HG03280 (cell line): Measurements from ENCODE around the gene COL4A4.

Experiments
- ATAC-seq: cut with Tn5 transposase; IDR thresholded peaks from one replicate; pipeline ENCODE4 v1.9.1; 2021; ENCODE audit warnings: mild to moderate bottlenecking, moderate library complexity; ENCODE audit not compliant: unreplicated experiment

COL4A4 gene

DNA sequence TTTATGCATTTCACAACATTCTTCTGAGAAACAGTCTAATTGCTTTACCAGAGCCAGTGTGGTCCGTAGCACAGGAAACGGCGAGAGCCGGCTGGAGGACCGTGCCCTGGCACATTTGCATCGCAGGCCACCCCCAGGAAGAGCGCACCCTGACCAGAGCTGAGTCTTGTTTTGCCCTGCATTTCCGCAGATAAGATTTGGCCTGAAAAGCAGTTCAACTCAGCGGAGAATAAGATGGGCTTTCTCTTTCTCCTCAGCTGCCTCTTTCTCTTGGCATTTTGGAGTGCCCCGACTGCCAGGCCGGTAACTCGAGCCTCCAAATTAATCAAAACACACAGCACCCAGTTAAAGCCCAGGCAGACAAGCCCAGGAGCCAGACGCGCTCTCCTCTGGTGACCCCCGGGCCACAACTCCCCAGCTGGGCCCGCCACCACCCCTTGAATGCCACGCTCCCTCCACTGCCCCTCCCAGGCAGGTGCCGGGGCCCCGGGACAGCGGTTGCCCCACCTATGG is 464 bp downstream of the COL4A4 start:
- ATAC-seq: peak; percentile 64

DNA sequence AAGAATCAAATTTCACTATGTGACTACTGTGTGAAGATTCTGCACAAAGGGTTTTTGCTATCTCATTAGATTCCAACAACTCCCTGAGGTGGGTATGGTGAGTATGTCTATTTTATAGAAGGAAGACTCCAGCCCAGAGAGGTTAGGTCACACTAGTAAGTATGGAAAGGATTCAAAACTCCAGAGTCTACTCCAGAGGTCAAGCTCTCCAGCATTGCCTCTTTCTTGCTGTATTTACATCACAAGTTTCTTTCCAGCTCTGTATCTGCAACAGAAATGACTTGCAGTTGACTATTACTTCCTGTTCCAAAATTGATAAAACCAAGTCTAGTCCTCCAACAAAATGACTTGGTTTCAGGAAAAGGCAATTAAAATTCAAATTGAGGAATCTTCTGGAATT is 2.1 kb downstream of the COL4A4 start:
- no peak for ATAC-seq

DNA sequence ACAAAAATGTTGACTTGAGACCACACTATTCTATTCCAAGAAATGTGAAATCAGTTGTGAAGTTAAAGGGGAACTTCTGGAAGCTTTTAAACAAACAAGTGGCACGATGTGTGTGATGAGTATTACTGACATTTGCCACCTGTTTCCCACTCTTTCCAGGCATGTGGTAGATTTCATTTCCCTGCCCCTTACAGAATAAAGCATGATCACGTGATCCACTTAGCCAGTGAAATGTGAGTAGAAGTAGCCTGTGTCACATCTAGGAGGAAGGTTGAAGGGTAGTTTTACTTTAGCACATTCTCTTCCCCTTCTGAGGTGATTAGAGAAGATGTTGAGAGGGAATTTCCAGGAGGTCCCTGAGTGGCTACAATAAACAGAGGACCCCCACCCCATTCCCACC is 3.8 kb downstream of the COL4A4 start:
- ATAC-seq: no peak

DNA sequence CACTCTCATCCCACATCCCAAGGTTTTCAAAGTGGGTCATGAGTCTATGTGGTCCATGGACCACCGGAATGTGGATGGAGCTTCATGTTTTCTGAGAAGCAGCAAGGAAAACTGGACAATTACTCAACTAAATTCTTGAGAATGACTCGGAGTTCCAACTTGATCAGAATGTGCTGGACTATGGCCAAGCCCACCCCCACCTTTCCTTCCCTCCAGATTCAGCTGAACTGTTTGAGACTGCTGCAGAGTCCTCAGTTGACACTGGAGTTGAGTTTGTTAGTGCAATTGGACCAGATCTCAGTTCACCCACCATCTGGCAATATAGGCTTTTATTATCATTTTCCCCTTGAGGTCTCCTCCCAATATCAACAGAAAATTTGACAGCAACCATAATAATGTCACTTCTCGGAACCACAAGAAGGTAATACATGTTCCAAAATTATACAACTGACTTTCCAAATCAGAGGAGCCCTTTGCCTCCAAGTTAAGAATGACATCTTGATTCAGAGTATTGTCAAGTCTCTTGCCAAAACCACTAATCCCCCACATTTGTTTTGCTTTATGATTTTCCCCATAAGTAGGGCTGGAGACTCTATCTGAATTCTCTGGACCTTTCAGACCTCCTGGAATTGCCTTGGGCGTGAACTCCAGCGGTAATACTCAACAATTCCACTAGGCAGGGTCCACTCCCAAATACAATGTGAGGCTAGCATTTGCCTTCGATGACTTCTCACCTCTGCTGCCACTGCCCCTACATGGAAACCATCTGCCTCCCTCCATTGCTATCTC is 8.8 kb downstream of the COL4A4 start:
- no peak for ATAC-seq

DNA sequence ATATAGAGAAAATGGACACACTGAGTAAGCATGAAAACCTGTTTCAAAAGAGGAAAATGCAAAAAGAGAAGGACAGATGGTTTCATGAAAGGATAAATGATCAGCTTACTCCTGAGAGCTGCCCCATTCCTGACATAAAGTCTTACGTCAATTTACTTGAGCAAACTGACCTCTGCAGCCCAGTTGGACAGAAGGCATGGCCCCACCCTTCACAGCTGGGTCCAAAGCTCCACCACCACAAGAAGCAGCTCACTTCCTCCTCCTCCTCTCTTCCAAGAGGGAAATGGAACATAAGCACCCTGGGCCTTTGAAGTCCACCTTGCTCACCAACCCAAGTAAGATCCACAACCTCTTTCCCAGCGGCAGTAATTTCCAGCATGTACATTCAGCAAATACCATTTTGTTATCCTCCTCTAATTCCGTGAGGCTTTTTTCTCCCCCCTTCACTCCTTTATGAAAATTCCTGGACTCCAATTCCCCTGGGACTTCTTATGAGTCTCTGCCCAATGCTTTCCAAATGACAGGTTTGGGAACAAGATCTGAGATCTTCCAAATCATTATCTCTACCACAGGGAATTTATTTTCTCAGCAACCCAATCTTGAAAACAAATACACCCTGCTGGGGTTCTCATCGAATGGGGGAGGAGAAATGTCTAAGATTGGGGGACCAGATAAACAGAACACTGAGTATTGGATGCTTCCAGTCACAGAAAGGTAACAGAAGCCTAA is 10.1 kb downstream of the COL4A4 start:
- ATAC-seq: no peak

DNA sequence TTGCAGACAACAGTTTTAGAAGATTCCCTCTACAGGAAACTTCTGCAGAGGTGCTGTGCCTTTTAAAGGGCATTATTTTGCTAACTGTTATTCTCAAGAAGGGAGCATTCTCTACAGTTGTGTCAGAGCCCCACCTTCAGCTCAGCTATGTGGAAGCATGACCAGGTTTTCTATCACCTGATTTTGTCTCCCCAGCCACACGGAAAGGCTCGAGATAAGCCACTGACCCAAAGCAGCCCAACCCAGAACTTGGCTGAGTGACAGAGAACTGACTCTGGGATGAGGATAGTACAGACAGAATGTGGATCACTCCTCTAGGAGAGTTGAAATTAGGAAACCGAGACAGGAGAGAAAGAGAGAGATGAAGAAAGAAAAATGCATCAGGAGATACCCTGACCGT is 10.7 kb downstream of the COL4A4 start:
- no peak for ATAC-seq

DNA sequence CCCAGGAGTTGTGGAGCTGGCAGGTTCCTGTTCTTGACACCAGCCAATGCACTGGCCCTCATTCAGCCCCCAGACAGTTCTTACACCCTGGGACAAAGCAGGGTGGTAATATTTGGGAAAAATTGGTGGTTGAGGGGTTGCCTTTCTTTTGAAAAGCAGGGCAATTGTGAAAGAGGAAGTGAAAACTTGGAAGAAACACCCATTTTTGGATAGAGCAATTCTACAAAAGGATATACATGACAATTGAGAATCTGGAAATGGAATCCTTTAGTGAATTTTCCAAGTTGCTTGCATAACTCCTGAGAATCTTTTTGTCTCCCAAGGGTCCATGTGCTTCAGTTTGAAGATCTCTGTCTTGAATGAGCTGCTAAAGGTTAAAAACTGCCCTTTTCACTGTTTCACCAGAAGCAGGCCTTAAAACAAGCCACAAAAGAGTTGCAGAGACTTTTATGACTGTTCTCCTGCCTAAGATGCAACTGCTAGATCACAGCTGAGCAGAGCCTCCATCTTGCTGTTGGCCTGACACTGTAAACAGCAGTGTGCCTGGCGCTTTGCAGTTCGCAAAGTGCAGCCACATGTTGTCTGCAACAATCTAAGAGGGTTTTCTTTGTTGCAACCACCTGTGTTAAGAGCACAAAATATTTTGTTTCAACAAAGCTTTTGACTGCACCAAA is 11.8 kb downstream of the COL4A4 start:
- peak; percentile 47 for ATAC-seq

DNA sequence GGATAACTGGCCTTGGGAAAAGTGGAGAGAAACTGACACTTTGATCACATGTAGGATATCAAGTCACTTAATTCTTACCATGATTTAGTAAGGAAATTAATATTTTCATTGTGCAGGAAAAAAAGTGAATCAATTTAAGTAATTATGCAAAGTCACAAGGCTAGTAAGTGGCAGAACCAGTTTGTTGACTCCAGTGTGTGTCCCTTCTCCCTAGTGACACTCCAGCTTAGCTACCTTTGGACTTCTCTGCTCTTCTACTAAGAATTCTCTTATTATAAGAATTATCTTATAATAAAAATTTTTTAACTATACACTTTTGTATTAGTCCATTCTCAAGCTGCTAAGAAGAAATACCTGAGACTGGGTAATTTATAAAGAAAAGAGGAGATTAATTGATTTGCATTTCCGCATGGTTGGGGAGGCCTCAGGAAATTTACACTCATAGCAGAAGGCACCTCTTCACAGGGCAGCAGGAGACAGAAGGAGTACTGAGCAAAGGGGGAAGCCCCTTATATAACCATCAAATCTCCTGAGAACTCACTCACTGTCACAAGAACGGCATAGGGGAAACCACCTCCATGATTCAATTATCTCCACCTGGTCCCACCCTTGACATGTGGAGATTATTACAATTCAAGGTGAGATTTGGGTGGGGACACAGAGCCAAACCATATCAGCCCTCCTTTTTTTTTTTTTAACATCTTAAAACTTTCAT is 13.6 kb downstream of the COL4A4 start:
- no peak for ATAC-seq

DNA sequence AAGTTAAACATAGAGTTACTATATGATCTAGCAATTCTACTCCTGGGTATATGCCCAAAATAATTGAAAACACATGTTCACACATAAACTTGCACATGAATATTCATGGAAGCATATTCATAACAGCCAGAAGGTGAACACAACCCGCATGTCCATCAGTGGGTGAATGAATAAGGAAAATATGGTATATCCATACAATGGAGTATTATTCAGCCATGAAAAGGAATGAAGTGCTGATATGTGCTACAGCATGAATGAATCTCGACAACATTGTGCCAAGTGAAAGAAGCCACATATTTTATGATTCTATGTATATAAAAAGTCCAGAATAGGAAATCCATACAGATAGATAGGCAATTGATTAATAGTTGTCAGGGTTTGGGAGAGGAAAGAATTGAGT is 15.9 kb downstream of the COL4A4 start:
- no peak for ATAC-seq

DNA sequence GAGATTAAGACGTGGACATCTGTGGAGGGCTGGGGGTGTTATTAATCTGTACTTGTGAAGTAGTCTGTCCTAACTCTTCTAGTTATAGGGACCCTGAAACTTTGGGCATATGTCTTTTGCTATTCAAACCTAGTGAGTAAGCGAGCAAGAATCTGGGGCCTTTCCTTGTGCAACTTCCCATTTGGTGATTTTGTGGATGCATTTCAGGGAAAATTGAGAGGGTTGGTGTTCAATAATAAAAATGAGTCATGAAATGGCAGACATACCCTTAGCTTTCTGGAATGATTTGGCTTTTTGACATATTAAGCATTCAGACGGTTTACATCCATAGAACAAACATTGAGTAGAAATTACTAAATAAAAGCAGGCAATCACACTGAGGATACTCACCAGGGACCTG is 17.0 kb downstream of the COL4A4 start:
- no peak for ATAC-seq

DNA sequence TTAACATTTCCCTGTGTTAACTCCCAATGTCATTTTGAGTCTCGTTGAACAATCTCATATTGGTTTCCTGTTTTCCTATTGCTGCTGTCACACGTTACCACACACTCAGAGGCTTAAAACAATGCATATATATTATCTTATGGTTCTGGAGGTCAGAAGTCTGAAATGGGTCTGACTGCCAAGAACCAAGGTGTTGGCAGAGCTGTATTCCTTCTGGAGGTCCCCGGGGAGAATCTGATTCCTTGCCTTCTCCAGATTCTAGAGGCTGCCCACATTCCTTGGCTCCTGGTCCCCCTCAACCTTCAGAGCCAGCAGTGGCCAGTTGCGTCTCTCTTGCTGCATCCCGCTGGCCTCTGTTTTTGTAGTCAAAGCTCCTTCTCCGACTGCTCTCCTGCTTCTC is 17.5 kb downstream of the COL4A4 start:
- ATAC-seq: no peak

DNA sequence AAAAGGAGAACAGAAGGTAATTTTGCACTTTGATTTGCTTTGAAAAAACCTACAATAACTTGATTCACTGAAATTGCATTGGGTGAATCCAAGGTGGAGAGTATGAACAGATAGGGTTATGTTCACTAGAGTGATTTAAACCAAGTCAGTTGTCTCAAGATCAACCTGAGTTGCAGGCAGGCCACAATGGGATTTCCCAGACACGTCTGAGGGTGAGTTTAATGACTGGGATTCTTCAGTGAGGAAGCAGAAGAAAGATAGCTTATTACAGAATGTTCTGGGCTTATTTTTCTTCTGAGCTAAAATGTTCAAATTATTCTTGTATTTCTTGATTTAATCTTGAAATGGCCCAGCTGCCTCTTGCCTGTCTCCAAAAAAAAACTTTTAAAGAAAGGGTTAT is 20.1 kb downstream of the COL4A4 start:
- no peak for ATAC-seq

DNA sequence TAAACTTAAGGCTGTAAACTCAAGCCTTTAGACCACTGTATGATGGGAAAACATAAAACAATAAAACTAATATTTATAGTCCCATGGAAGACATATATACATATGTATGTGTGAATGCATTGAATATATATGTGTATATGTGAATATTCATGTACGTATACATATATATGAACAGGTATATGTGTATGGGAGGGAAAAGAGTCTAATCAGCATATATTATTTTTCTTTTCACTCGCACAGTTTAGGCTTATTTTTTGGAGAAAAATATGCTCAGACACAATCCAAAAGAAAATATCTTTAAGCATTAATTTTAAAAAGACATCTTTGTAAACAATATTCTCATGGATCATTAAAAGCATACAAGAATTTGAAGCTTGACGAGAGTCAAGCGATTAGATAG is 22.7 kb downstream of the COL4A4 start:
- no peak for ATAC-seq

DNA sequence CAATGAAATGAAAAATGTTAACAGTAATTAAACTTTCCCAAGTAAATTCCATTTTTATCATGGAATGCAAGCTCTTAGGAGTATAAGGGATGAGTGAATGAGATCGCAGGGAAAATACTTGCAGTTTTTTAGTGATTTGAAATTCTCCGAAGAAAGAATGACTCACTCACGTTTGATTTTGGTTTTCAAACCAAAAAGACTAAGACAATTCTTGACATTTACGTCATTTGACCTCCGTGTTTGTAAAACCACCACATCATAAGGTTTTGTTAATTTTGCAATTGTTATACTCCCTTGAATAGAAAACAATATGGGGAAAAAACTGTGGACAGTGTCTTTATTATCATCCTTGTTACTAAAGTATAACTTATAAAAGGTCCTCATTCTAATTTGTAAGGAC is 29.4 kb downstream of the COL4A4 start:
- no peak for ATAC-seq

DNA sequence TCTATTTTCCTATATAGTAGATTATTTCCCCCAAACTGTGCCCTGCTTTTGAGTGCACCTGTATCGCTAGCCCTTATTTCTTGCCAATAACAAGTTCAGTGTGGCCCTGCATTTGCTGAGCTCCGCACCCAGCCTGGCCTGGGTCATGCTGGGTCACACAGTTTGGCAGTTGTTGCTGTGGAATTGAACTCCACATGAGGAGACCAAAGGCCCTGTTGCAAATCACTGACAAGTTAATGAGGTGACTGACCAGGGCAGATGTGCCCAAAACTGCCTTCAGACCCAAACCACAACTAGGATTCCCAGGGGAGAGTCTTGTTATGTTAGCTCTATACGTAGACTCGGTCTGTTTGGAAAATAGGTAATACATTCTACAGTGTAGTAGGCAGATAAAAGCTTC is 31.0 kb downstream of the COL4A4 start:
- no peak for ATAC-seq

DNA sequence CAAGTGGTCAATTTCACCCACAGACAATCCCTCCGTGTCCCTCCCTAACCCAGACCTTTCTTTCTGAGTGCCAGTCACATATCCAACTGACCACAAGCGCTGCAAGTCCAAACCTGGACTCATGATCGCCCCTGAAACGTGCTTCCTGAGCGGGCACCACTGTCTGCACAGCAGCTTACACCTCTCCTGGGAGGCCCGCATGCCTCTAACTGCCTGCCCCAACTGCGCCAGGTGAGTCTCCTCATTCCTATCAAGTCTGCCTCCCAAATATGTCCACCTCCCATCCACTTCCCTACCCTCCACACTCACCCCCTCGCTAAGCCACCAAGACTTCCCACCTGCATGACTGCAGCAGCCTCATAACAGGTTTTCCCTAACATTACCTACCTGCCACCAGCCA is 33.4 kb downstream of the COL4A4 start:
- ATAC-seq: no peak

DNA sequence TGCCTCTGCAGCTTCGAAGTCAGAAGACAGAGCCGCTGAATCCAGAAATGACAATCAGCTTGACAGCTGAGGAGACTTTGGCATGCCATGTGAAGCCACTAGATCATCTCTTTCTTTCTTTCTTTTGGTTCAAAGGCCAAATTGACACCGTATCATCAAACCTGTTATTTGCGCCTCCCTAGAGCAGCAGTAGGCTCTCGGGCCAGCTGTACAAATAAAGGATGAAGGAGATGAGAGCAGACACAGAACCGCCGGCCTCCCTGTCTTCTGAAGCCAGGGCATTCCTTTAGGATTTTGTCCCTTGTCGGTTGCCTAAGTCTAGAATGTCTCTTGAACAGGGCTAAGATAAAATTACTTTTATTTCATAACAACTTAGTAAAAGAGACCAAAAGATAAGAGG is 36.8 kb downstream of the COL4A4 start:
- no peak for ATAC-seq

DNA sequence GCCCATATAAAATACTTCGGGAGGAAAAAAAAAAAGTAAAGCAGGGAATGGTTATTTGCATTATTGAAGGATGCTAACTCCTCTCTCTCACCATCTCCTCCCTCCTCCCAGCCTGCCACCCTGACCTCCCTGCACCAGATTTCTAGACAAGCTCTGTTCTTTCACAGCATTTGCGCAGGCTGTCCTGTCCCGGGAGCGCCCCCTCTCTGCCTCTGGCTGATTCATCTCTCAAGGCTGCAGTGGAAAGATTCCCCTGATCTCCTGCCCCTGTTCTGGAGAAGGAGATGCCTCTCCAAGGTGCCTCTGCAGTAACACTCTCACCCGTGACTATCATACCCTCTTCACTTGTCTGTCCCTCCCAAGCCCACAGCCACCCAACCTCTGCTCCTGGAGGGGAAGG is 38.5 kb downstream of the COL4A4 start:
- ATAC-seq: no peak

DNA sequence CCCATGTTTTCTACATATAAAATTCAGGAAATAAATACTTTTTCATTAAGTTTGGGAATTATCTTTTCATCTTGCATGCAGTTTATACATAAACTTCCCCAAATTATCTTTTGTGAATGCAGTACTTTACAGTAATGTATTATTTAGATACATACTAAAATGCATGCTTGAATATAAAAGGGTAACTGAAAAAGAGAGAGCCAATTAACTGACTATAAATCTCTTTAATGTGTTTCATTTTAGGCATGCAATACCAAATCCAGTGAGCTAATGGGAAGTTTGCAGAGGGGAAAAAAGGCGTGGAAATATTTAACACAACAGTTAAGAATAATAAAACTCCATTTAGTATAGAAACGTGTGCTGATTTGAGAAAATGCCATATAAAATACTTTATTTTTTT is 39.2 kb downstream of the COL4A4 start:
- no peak for ATAC-seq

DNA sequence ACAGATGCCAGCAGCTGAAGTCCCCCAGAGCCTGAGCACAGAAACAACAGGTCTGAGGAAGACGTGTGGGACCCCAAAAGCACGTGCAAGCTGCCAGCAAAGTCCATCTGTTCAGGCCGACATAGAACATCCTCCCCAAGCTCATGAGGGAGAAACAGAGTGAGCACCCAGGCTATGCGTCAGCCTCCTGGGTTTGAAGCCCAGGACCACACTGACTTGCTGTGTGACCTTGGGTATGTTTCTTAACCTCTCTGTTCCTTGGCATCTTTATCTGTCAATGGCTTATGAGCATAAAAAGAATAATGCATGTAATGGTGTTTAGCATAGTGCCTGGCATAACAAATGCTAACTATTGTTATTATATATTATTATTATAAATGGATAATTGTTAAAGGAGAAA is 40.3 kb downstream of the COL4A4 start:
- ATAC-seq: no peak

DNA sequence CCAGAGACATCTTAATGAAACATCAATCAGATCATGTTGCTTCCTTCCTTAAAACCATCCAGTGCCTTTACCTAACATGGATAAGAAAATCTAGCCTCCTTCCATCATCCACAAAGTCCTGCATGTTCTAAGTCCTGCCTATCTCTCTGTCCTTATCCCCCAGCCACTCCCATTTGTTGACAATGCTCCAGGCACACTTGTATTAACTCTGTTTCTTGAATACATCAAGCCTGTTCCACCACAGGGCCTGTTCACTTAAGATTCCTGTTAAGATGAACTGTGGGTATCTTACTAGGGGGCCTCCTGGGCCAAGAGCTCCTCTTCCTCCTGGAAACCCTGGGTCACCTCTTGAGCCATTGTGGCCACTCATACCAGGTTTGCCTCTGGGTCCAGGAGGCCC is 45.7 kb downstream of the COL4A4 start:
- ATAC-seq: no peak
